HepG2 (cell line): ENCODE results near the gene ATM. TPM values are rescaled to one million over a fixed set of nuclear protein-coding genes. Genes with fewer than 3 reads are reported as not detected.
A peak's percentile ranks its signal among the peaks of the same experiment; 100 is the strongest.

ENCODE experiments used
- CCAR2 ChIP-seq: fragments of 200-400 bp; formaldehyde crosslinking; optimal IDR thresholded peaks from 2 replicates; pipeline ENCODE3; 2018; ENCODE audit warnings: low read depth, mild to moderate bottlenecking, low read length, moderate library complexity
- HCFC1 ChIP-seq: fragments of 150-350 bp; IDR thresholded peaks from 2 replicates; pipeline ENCODE4 v1.6.1; 2014; ENCODE audit warnings: low read depth, low read length
- HIVEP1 ChIP-seq: sonication (generic); formaldehyde crosslinking; IDR thresholded peaks from 2 replicates; pipeline ENCODE4 v1.4.0; 2020; ENCODE audit warnings: mild to moderate bottlenecking, missing genetic modification reagents
- NFKB2 ChIP-seq: sonication (generic); formaldehyde crosslinking; IDR thresholded peaks from 2 replicates; pipeline ENCODE4 v1.4.0; 2020; ENCODE audit warnings: missing genetic modification reagents, borderline replicate concordance
- RBFOX2 ChIP-seq: fragments of 200-400 bp; formaldehyde crosslinking; IDR thresholded peaks from 2 replicates; pipeline ENCODE4 v1.6.1; 2017; ENCODE audit warnings: low read depth, mild to moderate bottlenecking, low read length
- RFXANK ChIP-seq: IDR thresholded peaks from 2 replicates; pipeline ENCODE4 v1.6.1; 2016
- TGIF2 ChIP-seq: IDR thresholded peaks from 2 replicates; pipeline ENCODE4 v1.6.1; 2016; ENCODE audit warnings: control low read depth, missing compliant biosample characterization
- ZBTB40 ChIP-seq, 2 experiments: fragments of 450-650 bp in 1 of 2; sonication (generic) in 1 of 2; formaldehyde crosslinking in 1 of 2; IDR thresholded peaks; 2 replicates each; pipeline versions ENCODE4 v1.6.1 to v1.8.0; 2016 to 2022; ENCODE audit warnings: antibody characterized with exemption in 1 of 2, mild to moderate bottlenecking in 1 of 2, missing genetic modification reagents in 1 of 2
- ZFX ChIP-seq: sonication (generic); formaldehyde crosslinking; IDR thresholded peaks from 2 replicates; pipeline ENCODE4 v1.4.0; 2020; ENCODE audit warnings: mild to moderate bottlenecking, low read depth, missing genetic modification reagents, moderate library complexity
- ZNF280B ChIP-seq: sonication (generic); formaldehyde crosslinking; IDR thresholded peaks from 2 replicates; pipeline ENCODE4 v1.5.0; 2020; ENCODE audit warnings: missing genetic modification reagents, mild to moderate bottlenecking, borderline replicate concordance
- ZNF503 ChIP-seq: sonication (generic); formaldehyde crosslinking; IDR thresholded peaks from 2 replicates; pipeline ENCODE4 v1.4.0; 2020; ENCODE audit warnings: missing genetic modification reagents
- ZNF770 ChIP-seq: sonication (generic); formaldehyde crosslinking; IDR thresholded peaks from 2 replicates; pipeline ENCODE4 v1.5.0; 2020; ENCODE audit warnings: mild to moderate bottlenecking, missing genetic modification reagents
- ZNF883 ChIP-seq: sonication (generic); formaldehyde crosslinking; IDR thresholded peaks from 2 replicates; pipeline ENCODE4 v1.5.1; 2020; ENCODE audit warnings: mild to moderate bottlenecking, missing genetic modification reagents; ENCODE audit errors: not compliant biosample characterization
- ZSCAN21 ChIP-seq: sonication (generic); formaldehyde crosslinking; IDR thresholded peaks from 2 replicates; pipeline ENCODE4 v1.8.0; 2022; ENCODE audit warnings: mild to moderate bottlenecking, missing genetic modification reagents, moderate library complexity, borderline replicate concordance
- polyA plus RNA-seq, 8 experiments: library from polyadenylated mRNA; depleted of rRNA in 3 of 8; stranded (reverse) in 7 of 8; unstranded in 1 of 8; fragments of >200 nt; fragmentation: Illumina TruSeq in 4 of 8; extraction: Trizol in 4 of 8; gene quantifications; 2 replicates each; pipeline versions ENCODE4 v1.2.1 to v1.2.3, GENCODE V29; 2011 to 2016; ENCODE audit warnings: low read depth in 4 of 8, missing spikeins in 1 of 8, mixed read lengths in 1 of 8; ENCODE audit not compliant: insufficient read depth in 1 of 8
- total RNA-seq, 5 experiments: library from RNA; depleted of rRNA; stranded (reverse); fragments of >200 nt; fragmentation: Illumina TruSeq; extraction: Trizol; gene quantifications; 2 replicates each; pipeline ENCODE4 v1.2.3, GENCODE V29; 2016; ENCODE audit warnings: low read depth in 1 of 5

Gene ATM
- total and polyA plus RNA-seq, 2 of the 13 experiments (the other 11 are each of a cell fraction or from before 2014, with no cell fraction given): 40.0 to 71.6 TPM

GRCh38 chr11:108221911-108222573 lies 825 bp upstream of the ATM start (continued):
- TF ChIP-seq ZBTB40 (IDR thresholded peaks at IDR 0.05): no peak
- peak; percentile 10; the same call in 1 of the 2 replicates for TF ChIP-seq ZBTB40 (CRISPR knock-in tag; IDR thresholded peaks at IDR 0.05)
- TF ChIP-seq TGIF2 (CRISPR knock-in tag): no peak
- no peak for TF ChIP-seq RFXANK (CRISPR knock-in tag)
- no peak; the same call in 1 of the 2 replicates for TF ChIP-seq ZNF503 (CRISPR knock-in tag)
- TF ChIP-seq RBFOX2: no peak
- TF ChIP-seq ZFX (CRISPR knock-in tag): peak; percentile 10; the same call in 1 of the 2 replicates
- no peak for TF ChIP-seq HCFC1
- TF ChIP-seq HIVEP1 (CRISPR knock-in tag): 0 out of 2 replicates have a peak, but pooled peaks have one; percentile 16
- TF ChIP-seq CCAR2: no peak
- no peak for TF ChIP-seq ZNF280B
- no peak for TF ChIP-seq ZSCAN21 (CRISPR knock-in tag)
- no peak for TF ChIP-seq ZNF770
- TF ChIP-seq NFKB2 (CRISPR knock-in tag): 0 out of 2 replicates have a peak, but pooled peaks have one; percentile 7
- TF ChIP-seq ZNF883 (CRISPR knock-in tag): no peak
